Prostate gland (tissue), 2 donors: Measurements from ENCODE around the gene TIGD2. TPM values are rescaled to one million over a fixed set of nuclear protein-coding genes. Genes with fewer than 3 reads are reported as not detected.

ENCODE experiments used
- DNase-seq: peaks from one replicate; pipeline ENCODE4 v3.0.0-alpha.2; 2019; ENCODE audit warnings: low spot score
- H3K27ac ChIP-seq, 2 donors: fragments of 200-600 bp; sonication (generic); 2 replicates each; pipeline ENCODE4 v1.5.1; 2017 to 2019
- H3K27me3 ChIP-seq: fragments of 200-600 bp; sonication (generic); replicated peaks from 2 replicates; pipeline ENCODE4 v1.5.1; 2019; ENCODE audit not compliant: insufficient read depth
- H3K36me3 ChIP-seq, 2 donors: fragments of 200-600 bp; sonication (generic); 1 replicate in 1 of 2; 2 replicates in 1 of 2; pipeline versions ENCODE4 v1.5.1 to v1.8.1; 2017 to 2019
- H3K4me1 ChIP-seq: fragments of 200-600 bp; sonication (generic); replicated peaks from 2 replicates; pipeline ENCODE4 v1.5.1; 2019
- H3K4me3 ChIP-seq, 2 donors: fragments of 200-600 bp; sonication (generic); 2 replicates each; pipeline ENCODE4 v1.5.1; 2017 to 2019
- H3K9me3 ChIP-seq: fragments of 200-600 bp; sonication (generic); 2 replicates; pipeline ENCODE4 v1.5.1; 2017
- POLR2A ChIP-seq: fragments of 450-650 bp; IDR thresholded peaks from one replicate; pipeline ENCODE4 v1.6.1; 2016; ENCODE audit warnings: antibody characterized with exemption, mild to moderate bottlenecking
- POLR2AphosphoS5 ChIP-seq: sonication (generic); formaldehyde crosslinking; IDR thresholded peaks from one replicate; pipeline ENCODE4 v1.6.1; 2017; ENCODE audit warnings: antibody characterized with exemption
- WGBS: methylation state at CpG from one replicate; pipeline ENCODE4 v1.1.5; 2018; 5-methylcytosine and 5-hydroxymethylcytosine counted together
- intact Hi-C: fragments of 100-400 bp; cut with DNase I; formaldehyde crosslinking; loops from one replicate; pipeline ENCODE4 v1.14.2; 2022
- total RNA-seq, 2 donors: library from RNA; depleted of rRNA; stranded (reverse); fragments of >200 nt; gene quantifications; one replicate each; pipeline ENCODE4 v1.1.0, GENCODE V29; 2016
- TF ChIP-seq, protein P1 (sequence below), 4 experiments: fragments of 200-600 bp in 2 of 4; fragments of 450-650 bp in 2 of 4; sonication (generic) in 2 of 4; IDR thresholded peaks; 1 replicate in 3 of 4; 2 replicates in 1 of 4; pipeline ENCODE4 v1.5.1; 2016 to 2019; ENCODE audit warnings: antibody characterized with exemption in 4 of 4, mild to moderate bottlenecking in 2 of 4, moderate library complexity in 2 of 4

The TIGD2 gene
- total RNA-seq, 2 donors from 2014 or later: 8.6 to 8.7 TPM

DNA sequence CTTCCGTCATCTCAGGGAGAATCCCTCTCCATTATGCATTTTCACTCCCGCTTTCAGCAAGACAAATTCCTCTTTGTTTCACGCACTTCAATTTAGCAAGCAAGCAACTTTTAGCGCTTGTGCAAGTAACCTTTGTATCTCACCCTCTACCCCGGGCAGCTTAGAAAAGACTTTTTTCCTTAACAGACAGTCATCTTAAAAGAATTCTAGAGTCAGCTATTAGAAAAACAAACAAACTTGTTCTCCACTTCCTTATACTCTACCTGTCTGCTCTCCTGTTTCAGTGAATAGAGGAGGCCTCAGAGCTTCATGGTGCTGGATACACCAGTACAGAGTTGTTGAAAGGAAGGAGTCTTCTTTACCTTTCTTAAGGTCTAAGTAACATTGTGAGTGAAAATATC lies 12.1 kb downstream of the TIGD2 start:
- DNase-seq: no peak
- Histone ChIP-seq H3K9me3 (no peaks in the 10 kb centered on the region), H3K27ac (no peak overlapping the region), H3K4me3 (no peak overlapping the region), H3K27me3 (no peaks in the 10 kb centered on the region), H3K36me3 (no peaks in the 10 kb centered on the region), H3K4me1 (no peaks in the 10 kb centered on the region)
- TF ChIP-seq, protein P1, sequence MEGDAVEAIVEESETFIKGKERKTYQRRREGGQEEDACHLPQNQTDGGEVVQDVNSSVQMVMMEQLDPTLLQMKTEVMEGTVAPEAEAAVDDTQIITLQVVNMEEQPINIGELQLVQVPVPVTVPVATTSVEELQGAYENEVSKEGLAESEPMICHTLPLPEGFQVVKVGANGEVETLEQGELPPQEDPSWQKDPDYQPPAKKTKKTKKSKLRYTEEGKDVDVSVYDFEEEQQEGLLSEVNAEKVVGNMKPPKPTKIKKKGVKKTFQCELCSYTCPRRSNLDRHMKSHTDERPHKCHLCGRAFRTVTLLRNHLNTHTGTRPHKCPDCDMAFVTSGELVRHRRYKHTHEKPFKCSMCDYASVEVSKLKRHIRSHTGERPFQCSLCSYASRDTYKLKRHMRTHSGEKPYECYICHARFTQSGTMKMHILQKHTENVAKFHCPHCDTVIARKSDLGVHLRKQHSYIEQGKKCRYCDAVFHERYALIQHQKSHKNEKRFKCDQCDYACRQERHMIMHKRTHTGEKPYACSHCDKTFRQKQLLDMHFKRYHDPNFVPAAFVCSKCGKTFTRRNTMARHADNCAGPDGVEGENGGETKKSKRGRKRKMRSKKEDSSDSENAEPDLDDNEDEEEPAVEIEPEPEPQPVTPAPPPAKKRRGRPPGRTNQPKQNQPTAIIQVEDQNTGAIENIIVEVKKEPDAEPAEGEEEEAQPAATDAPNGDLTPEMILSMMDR (IDR thresholded peaks at IDR 0.05): no peak
- TF ChIP-seq POLR2AphosphoS5 (no peak), POLR2A (no peak)
- intact Hi-C loops: no loop called here
- WGBS: 81% methylated on average over 5 of the region's 5 CpGs

DNA sequence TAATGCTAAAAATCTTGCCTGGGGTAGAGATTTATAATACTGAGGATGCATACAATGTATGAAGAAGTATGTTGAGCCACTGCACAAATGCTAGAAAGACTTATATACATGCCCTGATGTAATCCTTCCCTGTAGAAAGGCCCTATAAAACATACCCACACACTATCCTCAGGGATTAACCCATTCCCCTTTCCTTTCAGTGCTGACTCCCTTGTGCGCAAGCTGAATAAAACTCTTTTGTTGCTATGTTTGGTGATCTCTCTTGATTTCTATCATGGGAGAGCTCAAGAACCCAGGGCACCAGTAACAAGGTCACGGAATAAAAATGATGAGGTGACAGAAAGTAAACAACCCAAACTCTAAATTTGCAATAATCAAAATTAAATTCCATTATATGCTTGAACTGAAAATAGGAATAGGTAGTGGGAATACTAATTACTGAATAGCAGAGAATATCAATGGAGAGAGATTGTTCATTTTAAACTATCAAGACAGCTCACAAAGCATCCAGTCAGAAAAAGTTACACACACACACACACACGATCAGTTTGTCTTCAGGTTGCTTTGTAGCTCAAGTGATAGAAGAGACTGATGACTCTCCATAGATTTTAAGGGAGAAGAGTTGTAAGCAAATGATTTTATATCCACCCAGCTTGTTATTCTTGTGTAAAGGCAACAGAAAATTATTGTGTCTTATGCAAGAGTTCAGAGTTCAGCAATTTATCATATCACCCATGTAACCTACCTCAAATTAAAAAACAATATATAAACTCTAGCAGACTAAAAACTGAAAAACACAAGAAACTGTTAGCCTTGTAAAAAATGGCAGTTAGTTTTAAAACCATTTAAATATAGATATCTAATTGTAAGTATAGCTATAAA lies 14.8 kb downstream of the TIGD2 start:
- TF ChIP-seq POLR2AphosphoS5 (no peak), POLR2A (no peak)
- TF ChIP-seq, protein P1 (IDR thresholded peaks at IDR 0.05): no peak
- intact Hi-C loops: no loop called here
- Histone ChIP-seq H3K27me3 (no peaks in the 10 kb centered on the region), H3K4me3 (no peak overlapping the region), H3K4me1 (no peaks in the 10 kb centered on the region), H3K27ac (no peak overlapping the region), H3K36me3 (no peaks in the 10 kb centered on the region), H3K9me3 (no peaks in the 10 kb centered on the region)
- WGBS: 83% methylated on average over 3 of the region's 3 CpGs
- no peak for DNase-seq

DNA sequence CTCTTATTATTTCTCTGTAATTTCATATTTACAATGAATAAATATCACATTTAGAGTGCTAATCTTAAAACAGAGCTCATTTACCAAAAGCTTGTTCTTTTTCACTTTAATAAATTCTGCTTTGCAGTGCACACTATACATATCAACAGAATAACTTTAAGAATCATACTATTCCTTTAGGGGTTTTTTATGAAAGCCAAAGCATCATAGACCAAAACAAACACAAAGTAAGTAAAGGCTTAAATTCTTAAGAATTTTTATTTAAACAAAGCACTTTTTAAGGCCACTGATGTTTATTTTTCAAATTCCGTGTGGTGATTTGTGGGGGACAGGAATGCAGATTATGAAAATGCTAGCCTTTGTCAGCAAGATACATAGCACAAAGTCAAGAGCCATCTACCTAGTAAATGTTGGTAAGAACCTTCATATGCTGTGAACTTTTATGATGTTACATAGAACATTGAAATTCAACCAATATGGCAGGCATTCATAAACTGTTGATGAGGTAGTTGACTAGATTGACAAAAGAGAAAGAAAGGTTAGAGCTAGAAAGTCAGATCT lies 17.8 kb downstream of the TIGD2 start:
- H3K9me3 ChIP-seq: no peaks in the 10 kb centered on the region
- no peaks in the 10 kb centered on the region for H3K27me3 ChIP-seq
- TF ChIP-seq, protein P1 (IDR thresholded peaks at IDR 0.05): no peak
- TF ChIP-seq POLR2A (no peak), POLR2AphosphoS5 (no peak)
- 83% methylated on average over 1 of the region's 1 CpG for WGBS
- DNase-seq: no peak
- no peak overlapping the region for H3K27ac ChIP-seq
- intact Hi-C loops: no loop called here
- no peak overlapping the region for H3K4me3 ChIP-seq
- no peaks in the 10 kb centered on the region for H3K4me1 ChIP-seq
- no peaks in the 10 kb centered on the region for H3K36me3 ChIP-seq

DNA sequence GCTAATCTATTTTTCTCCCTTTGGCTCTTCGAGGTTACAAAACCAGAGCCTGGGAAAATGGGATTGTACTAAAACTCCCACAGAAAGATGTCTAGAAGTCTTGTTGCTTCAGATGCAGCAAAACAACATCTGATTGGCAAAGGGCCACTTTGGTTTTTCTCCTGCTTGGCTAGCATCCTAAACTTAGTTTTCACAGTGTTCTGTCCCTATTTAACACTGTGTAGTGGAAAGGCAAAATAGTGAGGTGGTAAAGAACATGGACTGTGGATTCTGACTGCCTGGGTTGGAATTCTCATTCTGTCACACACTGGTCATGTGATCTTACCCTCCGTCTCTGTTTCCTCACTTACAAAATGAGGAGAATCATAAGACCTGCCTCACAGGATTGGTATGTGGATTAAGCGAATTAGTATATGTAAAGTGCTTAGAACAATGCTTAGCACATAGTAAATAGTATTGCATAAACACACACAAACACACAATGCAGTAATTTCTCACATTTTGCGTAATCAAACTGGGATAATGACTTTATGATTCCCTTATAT lies 23.5 kb downstream of the TIGD2 start:
- H3K27ac ChIP-seq: no peak overlapping the region

More for the DNA sequence above, 23.5 kb downstream of the TIGD2 start:
- Histone ChIP-seq H3K36me3 (no peaks in the 10 kb centered on the region), H3K9me3 (no peaks in the 10 kb centered on the region), H3K4me1 (no peaks in the 10 kb centered on the region), H3K4me3 (no peak overlapping the region), H3K27me3 (no peaks in the 10 kb centered on the region)
- intact Hi-C loops: no loop called here
- no peak for DNase-seq
- TF ChIP-seq, protein P1 (IDR thresholded peaks at IDR 0.05): no peak
- TF ChIP-seq POLR2AphosphoS5: no peak
- TF ChIP-seq POLR2A: no peak
- WGBS: 59% methylated on average over 4 of the region's 4 CpGs
